ENCODE data around the gene OTOG. TPM values are rescaled to one million over a fixed set of nuclear protein-coding genes. Genes with fewer than 3 reads are reported as not detected.

The OTOG gene
- total RNA-seq, 1 experiment from 2014 or later = not detected

DNA sequence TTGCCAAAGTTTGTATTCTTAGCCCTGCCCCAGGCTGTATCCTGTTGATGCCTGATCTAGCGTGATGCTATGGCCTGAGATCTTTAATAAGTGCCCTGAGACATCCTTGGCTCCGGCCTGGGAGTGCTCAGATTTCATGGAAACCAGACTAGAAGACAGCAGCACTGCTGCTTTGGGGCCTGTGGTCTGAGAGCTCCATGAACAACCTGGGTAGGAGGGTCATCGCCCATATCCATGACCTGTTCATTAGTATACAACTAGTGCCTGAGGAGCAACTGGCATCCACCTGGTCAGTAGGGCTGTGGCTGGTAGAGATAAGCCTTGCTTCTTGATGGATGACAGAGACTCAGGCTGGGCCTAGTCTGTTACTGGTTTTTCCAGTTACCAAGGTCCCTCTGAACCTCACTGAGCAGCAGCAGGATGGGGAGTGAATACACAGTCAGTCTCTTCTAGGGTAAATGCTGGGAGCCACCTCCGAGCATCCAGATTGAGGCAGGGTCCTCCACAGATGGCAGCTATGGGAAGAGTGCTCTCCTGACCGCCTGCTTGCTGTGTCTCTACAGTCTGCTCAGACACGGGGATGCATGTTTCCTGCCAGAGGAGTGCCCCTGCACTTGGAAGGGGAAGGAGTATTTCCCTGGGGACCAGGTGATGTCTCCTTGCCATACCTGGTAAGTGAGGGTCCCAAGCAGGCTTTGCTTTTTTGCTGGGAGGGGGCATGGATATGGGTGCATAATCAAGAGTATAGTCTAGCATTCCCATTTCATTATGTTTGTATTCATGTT is 39.0 kb downstream of the OTOG start:
- no TSS peak for BruUV-seq (replicated peaks)

DNA sequence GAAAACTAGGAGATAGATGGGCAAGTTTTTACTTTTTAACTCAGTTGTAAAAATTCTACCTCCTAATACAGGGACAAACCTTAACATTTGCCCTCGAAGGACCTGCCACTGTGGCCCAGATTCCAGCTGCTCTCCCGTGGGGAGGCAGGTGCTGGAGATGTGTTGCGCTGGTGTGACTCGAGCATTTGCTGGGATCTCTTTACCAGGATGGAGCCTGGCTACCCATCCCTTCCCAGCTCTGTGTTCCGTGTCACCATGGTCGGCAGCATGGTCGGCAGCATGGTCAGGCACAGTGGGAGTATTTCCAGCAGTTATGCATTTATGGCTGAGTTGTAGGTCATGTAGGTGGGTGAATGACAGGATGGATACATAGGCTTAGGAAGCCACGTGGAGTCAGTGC is 41.1 kb downstream of the OTOG start:
- Histone ChIP-seq H3K9me2 (ENCODE audit: insufficient read depth) (no peaks in the 10 kb centered on the region), H3K4me2 (no peak overlapping the region), H3K27me3 (ENCODE audit: insufficient read depth, low read depth) (peaks cover 74% of the 10 kb centered on the region), H3K9me3 (ENCODE audit: insufficient read depth, low read depth) (no peaks in the 10 kb centered on the region), H3F3A (ENCODE audit: insufficient read depth, low read depth) (no peaks in the 10 kb centered on the region), H3K4me3 (no peak overlapping the region), H3K79me2 (ENCODE audit: low read depth) (no peaks in the 10 kb centered on the region), H3K36me3 (ENCODE audit: low read depth) (no peaks in the 10 kb centered on the region), H2AFZ (no peak overlapping the region), H4K20me1 (ENCODE audit: insufficient read depth) (no peaks in the 10 kb centered on the region), H3K27ac (no peak overlapping the region), H3K4me1 (replicated peaks; ENCODE audit: insufficient read depth) (no peaks in the 10 kb centered on the region)
- POLR2A ChIA-PET (ENCODE audit: unreplicated experiment) = no interaction called here
- no peak for TF ChIP-seq EZH2 (IDR thresholded peaks at IDR 0.05; ENCODE audit: low read depth)
- TF ChIP-seq, protein P1, sequence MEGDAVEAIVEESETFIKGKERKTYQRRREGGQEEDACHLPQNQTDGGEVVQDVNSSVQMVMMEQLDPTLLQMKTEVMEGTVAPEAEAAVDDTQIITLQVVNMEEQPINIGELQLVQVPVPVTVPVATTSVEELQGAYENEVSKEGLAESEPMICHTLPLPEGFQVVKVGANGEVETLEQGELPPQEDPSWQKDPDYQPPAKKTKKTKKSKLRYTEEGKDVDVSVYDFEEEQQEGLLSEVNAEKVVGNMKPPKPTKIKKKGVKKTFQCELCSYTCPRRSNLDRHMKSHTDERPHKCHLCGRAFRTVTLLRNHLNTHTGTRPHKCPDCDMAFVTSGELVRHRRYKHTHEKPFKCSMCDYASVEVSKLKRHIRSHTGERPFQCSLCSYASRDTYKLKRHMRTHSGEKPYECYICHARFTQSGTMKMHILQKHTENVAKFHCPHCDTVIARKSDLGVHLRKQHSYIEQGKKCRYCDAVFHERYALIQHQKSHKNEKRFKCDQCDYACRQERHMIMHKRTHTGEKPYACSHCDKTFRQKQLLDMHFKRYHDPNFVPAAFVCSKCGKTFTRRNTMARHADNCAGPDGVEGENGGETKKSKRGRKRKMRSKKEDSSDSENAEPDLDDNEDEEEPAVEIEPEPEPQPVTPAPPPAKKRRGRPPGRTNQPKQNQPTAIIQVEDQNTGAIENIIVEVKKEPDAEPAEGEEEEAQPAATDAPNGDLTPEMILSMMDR (conservative IDR thresholded peaks at IDR 0.05) = no peak
- intact Hi-C loops (cut with micrococcal nuclease; ENCODE audit: unreplicated experiment) = no loop called here
- CTCF ChIA-PET = no interaction called here
- no TSS peak for BruUV-seq (replicated peaks)
- DNase-seq = no peak

More for the DNA sequence above, 39.0 kb downstream of the OTOG start:
- Histone ChIP-seq H3K4me2 (no peak overlapping the region), H3F3A (ENCODE audit: insufficient read depth, low read depth) (no peaks in the 10 kb centered on the region), H3K4me3 (no peak overlapping the region), H3K27me3 (ENCODE audit: insufficient read depth, low read depth) (peaks cover 61% of the 10 kb centered on the region), H4K20me1 (ENCODE audit: insufficient read depth) (no peaks in the 10 kb centered on the region), H3K4me1 (replicated peaks; ENCODE audit: insufficient read depth) (no peaks in the 10 kb centered on the region), H2AFZ (no peak overlapping the region), H3K9me3 (ENCODE audit: insufficient read depth, low read depth) (no peaks in the 10 kb centered on the region), H3K9me2 (ENCODE audit: insufficient read depth) (no peaks in the 10 kb centered on the region), H3K27ac (no peak overlapping the region), H3K36me3 (ENCODE audit: low read depth) (no peaks in the 10 kb centered on the region), H3K79me2 (ENCODE audit: low read depth) (no peaks in the 10 kb centered on the region)
- TF ChIP-seq EZH2 (IDR thresholded peaks at IDR 0.05; ENCODE audit: low read depth) = no peak
- TF ChIP-seq, protein P1 (conservative IDR thresholded peaks at IDR 0.05) = no peak
- POLR2A ChIA-PET (ENCODE audit: unreplicated experiment) = no interaction called here
- CTCF ChIA-PET = no interaction called here
- DNase-seq = no peak
- intact Hi-C loops (cut with micrococcal nuclease; ENCODE audit: unreplicated experiment) = no loop called here

DNA sequence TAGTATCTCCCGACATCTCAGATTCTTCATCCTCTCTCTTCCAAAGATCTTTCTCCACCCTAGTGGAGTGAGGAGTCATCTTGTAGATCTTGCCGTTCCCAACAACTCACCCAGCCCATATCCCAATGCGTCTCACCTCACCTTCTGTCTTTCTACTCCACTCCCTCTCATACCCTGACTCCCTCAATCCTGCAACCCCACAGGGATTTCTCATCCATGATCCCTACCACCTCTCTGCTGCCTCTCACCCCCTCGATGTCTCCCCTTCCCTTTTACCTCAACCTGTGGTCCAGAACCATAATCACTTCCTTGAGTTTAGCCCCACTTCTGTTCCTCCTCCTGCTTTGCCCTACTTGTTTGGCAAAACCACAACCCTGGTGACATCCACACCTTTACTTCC is 41.7 kb downstream of the OTOG start:
- Histone ChIP-seq H2AFZ (no peak overlapping the region), H3K9me3 (ENCODE audit: insufficient read depth, low read depth) (no peaks in the 10 kb centered on the region), H3F3A (ENCODE audit: insufficient read depth, low read depth) (no peaks in the 10 kb centered on the region), H4K20me1 (ENCODE audit: insufficient read depth) (no peaks in the 10 kb centered on the region), H3K9me2 (ENCODE audit: insufficient read depth) (no peaks in the 10 kb centered on the region), H3K4me2 (no peak overlapping the region), H3K27me3 (ENCODE audit: insufficient read depth, low read depth) (peaks cover 75% of the 10 kb centered on the region), H3K27ac (no peak overlapping the region), H3K4me3 (no peak overlapping the region), H3K36me3 (ENCODE audit: low read depth) (no peaks in the 10 kb centered on the region), H3K79me2 (ENCODE audit: low read depth) (no peaks in the 10 kb centered on the region), H3K4me1 (replicated peaks; ENCODE audit: insufficient read depth) (no peaks in the 10 kb centered on the region)
- CTCF ChIA-PET = no interaction called here
- BruUV-seq (replicated peaks) = no TSS peak
- intact Hi-C loops (cut with micrococcal nuclease; ENCODE audit: unreplicated experiment) = no loop called here
- DNase-seq = no peak
- POLR2A ChIA-PET (ENCODE audit: unreplicated experiment) = no interaction called here
- TF ChIP-seq, protein P1 (conservative IDR thresholded peaks at IDR 0.05) = no peak
- TF ChIP-seq EZH2 (IDR thresholded peaks at IDR 0.05; ENCODE audit: low read depth) = no peak
